WTC11 (cell line): Measurements from ENCODE around the gene DNAAF1. TPM values are rescaled to one million over a fixed set of nuclear protein-coding genes. Genes with fewer than 3 reads are reported as not detected.

Experiments
- ATAC-seq: fragments of 200-7000 bp; cut with Tn5 transposase; 2 replicates; pipeline ENCODE4 v1.10.0; 2021; ENCODE audit warnings: mild to moderate bottlenecking, moderate library complexity
- CTCF ChIA-PET: fragments of 300-600 bp; sonication (Branson Sonifier 250); formaldehyde crosslinking; loops from one replicate; lab custom pipeline; 2021; ENCODE audit warnings: antibody characterized with exemption; lab: Charles Lee
- POLR2A ChIA-PET: fragments of 350-600 bp; sonication (Branson Sonifier 250); formaldehyde crosslinking; loops from one replicate; lab custom pipeline; 2021; ENCODE audit warnings: antibody characterized with exemption; lab: Charles Lee
- DNase-seq: peaks from one replicate; pipeline ENCODE4 v3.0.0; 2021; ENCODE audit warnings: low spot score
- H3K27ac Mint-ChIP-seq: 2 replicates; pipeline ENCODE4 v1.8.0; 2021; ENCODE audit warnings: mixed read lengths
- H3K27me3 Mint-ChIP-seq: 2 replicates; pipeline ENCODE4 v1.8.0; 2021; ENCODE audit warnings: low read depth, mild to moderate bottlenecking, moderate library complexity, mixed read lengths
- H3K36me3 Mint-ChIP-seq: 2 replicates; pipeline ENCODE4 v1.8.0; 2021; ENCODE audit warnings: mixed read lengths
- H3K4me1 Mint-ChIP-seq: 2 replicates; pipeline ENCODE4 v1.8.0; 2022; ENCODE audit warnings: mixed read lengths
- H3K4me3 Mint-ChIP-seq: 2 replicates; pipeline ENCODE4 v1.8.0; 2021; ENCODE audit warnings: mild to moderate bottlenecking, moderate library complexity, mixed read lengths
- H3K9me3 Mint-ChIP-seq: 2 replicates; pipeline ENCODE4 v1.8.0; 2021; ENCODE audit warnings: mixed read lengths
- CREB1 ChIP-seq: sonication (generic); formaldehyde crosslinking; IDR thresholded peaks from 2 replicates; pipeline ENCODE4 v1.8.0; 2023; ENCODE audit warnings: mild to moderate bottlenecking, missing genetic modification reagents
- ESRRA ChIP-seq: sonication (generic); formaldehyde crosslinking; IDR thresholded peaks from 2 replicates; pipeline ENCODE4 v1.8.1; 2022; ENCODE audit warnings: mild to moderate bottlenecking, missing genetic modification reagents, borderline replicate concordance
- FOXK1 ChIP-seq: sonication (generic); formaldehyde crosslinking; IDR thresholded peaks from 2 replicates; pipeline ENCODE4 v1.8.0; 2022; ENCODE audit warnings: mild to moderate bottlenecking, moderate library complexity, missing genetic modification reagents
- KAT7 ChIP-seq: sonication (generic); formaldehyde crosslinking; IDR thresholded peaks from 2 replicates; pipeline ENCODE4 v1.8.1; 2023; ENCODE audit warnings: missing genetic modification reagents, mild to moderate bottlenecking, borderline replicate concordance
- NR1H2 ChIP-seq: sonication (generic); formaldehyde crosslinking; IDR thresholded peaks from 2 replicates; pipeline ENCODE4 v1.9.0; 2021; ENCODE audit warnings: mild to moderate bottlenecking, moderate library complexity, missing genetic modification reagents
- NR2C2 ChIP-seq: sonication (generic); formaldehyde crosslinking; IDR thresholded peaks from 2 replicates; pipeline ENCODE4 v1.8.0; 2022; ENCODE audit warnings: mild to moderate bottlenecking, missing genetic modification reagents
- OVOL2 ChIP-seq: fragments of 250-450 bp; sonication (Bioruptor Pico); IDR thresholded peaks from 2 replicates; pipeline ENCODE4 v1.9.0; 2021; ENCODE audit warnings: mild to moderate bottlenecking, borderline replicate concordance
- PRRX2 ChIP-seq: fragments of 250-450 bp; sonication (Bioruptor Pico); IDR thresholded peaks from 2 replicates; pipeline ENCODE4 v1.8.0; 2021; ENCODE audit warnings: mild to moderate bottlenecking
- SOX15 ChIP-seq: fragments of 250-450 bp; sonication (Bioruptor Pico); IDR thresholded peaks from 2 replicates; pipeline ENCODE4 v1.9.0; 2021; ENCODE audit warnings: mild to moderate bottlenecking
- SP1 ChIP-seq: sonication (generic); formaldehyde crosslinking; conservative IDR thresholded peaks from 2 replicates; pipeline ENCODE4 v1.8.1; 2022; ENCODE audit warnings: missing genetic modification reagents
- TCF7 ChIP-seq: sonication (generic); formaldehyde crosslinking; IDR thresholded peaks from 2 replicates; pipeline ENCODE4 v1.8.0; 2022; ENCODE audit warnings: mild to moderate bottlenecking, low read depth, missing genetic modification reagents, moderate library complexity
- ZNF121 ChIP-seq: sonication (generic); formaldehyde crosslinking; IDR thresholded peaks from 2 replicates; pipeline ENCODE4 v1.8.0; 2023; ENCODE audit warnings: missing genetic modification reagents
- ZNF138 ChIP-seq: sonication (generic); formaldehyde crosslinking; conservative IDR thresholded peaks from 2 replicates; pipeline ENCODE4 v1.8.1; 2022; ENCODE audit warnings: mild to moderate bottlenecking, moderate library complexity, missing genetic modification reagents
- ZNF219 ChIP-seq: sonication (generic); formaldehyde crosslinking; IDR thresholded peaks from 2 replicates; pipeline ENCODE4 v1.8.0; 2023; ENCODE audit warnings: missing genetic modification reagents, mild to moderate bottlenecking, borderline replicate concordance
- ZNF232 ChIP-seq: sonication (generic); formaldehyde crosslinking; IDR thresholded peaks from 2 replicates; pipeline ENCODE4 v1.8.0; 2022; ENCODE audit warnings: mild to moderate bottlenecking, missing genetic modification reagents
- total RNA-seq: library from RNA; stranded (reverse); gene quantifications from 3 replicates; pipeline ENCODE4 v1.2.3, GENCODE V29; 2021
- TF ChIP-seq, protein P1 (sequence below): sonication (generic); formaldehyde crosslinking; IDR thresholded peaks from 2 replicates; pipeline ENCODE4 v1.8.0; 2022; ENCODE audit warnings: mild to moderate bottlenecking, missing genetic modification reagents
- TF ChIP-seq, protein P2 (sequence below): sonication (generic); formaldehyde crosslinking; IDR thresholded peaks from 2 replicates; pipeline ENCODE4 v1.8.1; 2023; ENCODE audit warnings: mild to moderate bottlenecking, missing genetic modification reagents, moderate library complexity
- TF ChIP-seq, protein P3 (sequence below): sonication (generic); formaldehyde crosslinking; IDR thresholded peaks from 2 replicates; pipeline ENCODE4 v1.8.1; 2023; ENCODE audit warnings: mild to moderate bottlenecking, missing genetic modification reagents
- TF ChIP-seq, protein P4 (sequence below): sonication (generic); formaldehyde crosslinking; IDR thresholded peaks from 2 replicates; pipeline ENCODE4 v1.8.1; 2022; ENCODE audit warnings: missing genetic modification reagents, borderline replicate concordance
- TF ChIP-seq, protein P5 (sequence below): fragments of 250-450 bp; sonication (Bioruptor Pico); conservative IDR thresholded peaks from 2 replicates; pipeline ENCODE4 v1.9.0; 2021; ENCODE audit warnings: mild to moderate bottlenecking
- TF ChIP-seq, protein P6 (sequence below): fragments of 250-450 bp; sonication (Bioruptor Pico); IDR thresholded peaks from 2 replicates; pipeline ENCODE4 v1.9.0; 2021; ENCODE audit warnings: moderate library complexity, mild to moderate bottlenecking, inconsistent platforms, borderline replicate concordance
- TF ChIP-seq, protein P7 (sequence below): sonication (generic); formaldehyde crosslinking; IDR thresholded peaks from 2 replicates; pipeline ENCODE4 v1.8.1; 2023; ENCODE audit warnings: mild to moderate bottlenecking, missing genetic modification reagents

Gene DNAAF1
- total RNA-seq, 1 experiment from 2014 or later = 0.20 TPM

DNA sequence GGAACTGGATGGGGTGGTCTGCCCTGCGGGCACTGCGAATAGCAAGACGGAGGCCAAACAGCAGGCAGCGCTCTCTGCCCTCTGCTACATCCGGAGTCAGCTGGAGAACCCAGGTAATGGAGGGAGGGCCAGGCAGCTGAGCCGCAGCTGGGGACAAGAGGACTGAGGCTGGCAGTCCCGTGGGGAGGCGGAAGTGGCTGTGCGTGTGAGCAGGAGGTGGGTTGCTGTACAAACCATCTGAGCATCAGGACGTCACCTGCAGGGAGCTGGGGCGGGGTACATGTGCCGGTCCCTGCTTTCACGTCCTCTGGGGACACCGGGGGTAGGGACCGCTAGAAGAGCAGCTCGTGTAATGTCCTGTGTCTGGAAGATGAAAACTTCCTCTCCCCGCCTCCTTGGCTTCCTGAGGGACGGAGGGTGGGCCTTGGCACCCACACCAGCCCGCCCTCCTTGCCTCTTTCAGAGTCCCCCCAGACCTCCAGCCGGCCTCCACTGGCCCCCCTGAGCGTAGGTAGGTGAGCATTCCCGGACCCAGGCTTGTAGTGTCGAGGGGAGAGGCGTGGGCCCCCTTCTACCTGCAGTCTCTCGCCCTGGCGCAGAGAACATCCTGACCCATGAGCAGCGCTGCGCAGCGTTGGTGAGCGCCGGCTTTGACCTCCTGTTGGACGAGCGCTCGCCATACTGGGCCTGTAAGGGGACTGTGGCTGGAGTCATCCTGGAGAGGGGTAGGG lies 49.5 kb downstream of the DNAAF1 start (continued):
- TF ChIP-seq, protein P1, sequence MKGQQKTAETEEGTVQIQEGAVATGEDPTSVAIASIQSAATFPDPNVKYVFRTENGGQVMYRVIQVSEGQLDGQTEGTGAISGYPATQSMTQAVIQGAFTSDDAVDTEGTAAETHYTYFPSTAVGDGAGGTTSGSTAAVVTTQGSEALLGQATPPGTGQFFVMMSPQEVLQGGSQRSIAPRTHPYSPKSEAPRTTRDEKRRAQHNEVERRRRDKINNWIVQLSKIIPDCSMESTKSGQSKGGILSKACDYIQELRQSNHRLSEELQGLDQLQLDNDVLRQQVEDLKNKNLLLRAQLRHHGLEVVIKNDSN (CRISPR knock-in tag) = no peak
- TF ChIP-seq, protein P2, sequence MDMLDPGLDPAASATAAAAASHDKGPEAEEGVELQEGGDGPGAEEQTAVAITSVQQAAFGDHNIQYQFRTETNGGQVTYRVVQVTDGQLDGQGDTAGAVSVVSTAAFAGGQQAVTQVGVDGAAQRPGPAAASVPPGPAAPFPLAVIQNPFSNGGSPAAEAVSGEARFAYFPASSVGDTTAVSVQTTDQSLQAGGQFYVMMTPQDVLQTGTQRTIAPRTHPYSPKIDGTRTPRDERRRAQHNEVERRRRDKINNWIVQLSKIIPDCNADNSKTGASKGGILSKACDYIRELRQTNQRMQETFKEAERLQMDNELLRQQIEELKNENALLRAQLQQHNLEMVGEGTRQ = no peak
- TF ChIP-seq FOXK1 (CRISPR knock-in tag) (no peak), ESRRA (no peak), KAT7 (CRISPR knock-in tag) (no peak), NR2C2 (CRISPR knock-in tag) (no peak), CREB1 (CRISPR knock-in tag) (no peak)
- TF ChIP-seq, all 79 proteins: peak for 0

DNA sequence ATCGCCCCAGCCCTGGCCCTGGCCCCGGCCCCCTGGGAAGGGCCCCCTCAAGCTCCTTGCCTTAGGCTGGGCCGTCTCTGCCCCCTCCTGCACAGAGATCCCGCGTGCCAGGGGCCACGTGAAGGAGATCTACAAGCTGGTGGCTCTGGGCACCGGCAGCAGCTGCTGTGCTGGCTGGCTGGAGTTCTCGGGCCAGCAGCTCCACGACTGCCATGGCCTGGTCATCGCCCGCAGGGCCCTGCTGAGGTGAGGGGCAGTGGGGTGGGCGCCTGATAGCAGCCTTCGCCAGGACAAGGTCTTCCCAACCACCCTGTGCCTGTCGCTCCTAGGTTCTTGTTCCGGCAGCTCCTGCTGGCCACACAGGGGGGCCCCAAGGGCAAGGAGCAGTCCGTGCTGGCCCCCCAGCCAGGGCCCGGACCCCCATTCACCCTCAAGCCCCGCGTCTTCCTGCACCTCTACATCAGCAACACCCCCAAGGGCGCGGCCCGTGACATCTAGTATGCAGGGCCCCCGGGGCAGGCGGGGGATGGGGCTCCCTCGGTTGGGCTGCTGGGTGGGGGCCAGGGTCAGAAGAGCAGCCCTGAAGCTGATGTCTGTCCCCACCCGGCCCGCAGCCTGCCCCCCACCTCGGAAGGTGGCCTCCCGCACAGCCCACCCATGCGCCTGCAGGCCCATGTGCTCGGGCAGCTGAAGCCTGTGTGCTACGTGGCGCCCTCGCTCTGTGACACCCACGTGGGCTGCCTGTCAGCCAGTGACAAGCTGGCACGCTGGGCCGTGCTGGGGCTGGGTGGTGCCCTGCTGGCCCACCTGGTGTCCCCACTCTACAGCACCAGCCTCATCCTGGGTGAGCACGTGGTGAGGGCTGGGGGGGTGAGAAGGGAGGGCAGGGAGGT lies 50.3 kb downstream of the DNAAF1 start:
- no peak overlapping the region for H3K27ac Mint-ChIP-seq
- no peak overlapping the region for H3K4me3 Mint-ChIP-seq
- 0 out of 2 replicates have a peak, but pooled peaks cover 3% of the 10 kb centered on the region for H3K4me1 Mint-ChIP-seq
- DNase-seq = no peak
- no peaks in the 10 kb centered on the region for H3K9me3 Mint-ChIP-seq
- CTCF ChIA-PET = interaction anchor here (0.8 to 2.0 kb wide), 6 partner anchors 8 to 113 kb away, joined by 3 to 10 read pairs (median 4); partner anchors contain the start of gene TAF1C
- H3K36me3 Mint-ChIP-seq = no peaks in the 10 kb centered on the region
- ATAC-seq = no peak
- H3K27me3 Mint-ChIP-seq = no peaks in the 10 kb centered on the region; the same call in 1 of the 2 replicates
- POLR2A ChIA-PET = no interaction called here
- TF ChIP-seq, protein P3, sequence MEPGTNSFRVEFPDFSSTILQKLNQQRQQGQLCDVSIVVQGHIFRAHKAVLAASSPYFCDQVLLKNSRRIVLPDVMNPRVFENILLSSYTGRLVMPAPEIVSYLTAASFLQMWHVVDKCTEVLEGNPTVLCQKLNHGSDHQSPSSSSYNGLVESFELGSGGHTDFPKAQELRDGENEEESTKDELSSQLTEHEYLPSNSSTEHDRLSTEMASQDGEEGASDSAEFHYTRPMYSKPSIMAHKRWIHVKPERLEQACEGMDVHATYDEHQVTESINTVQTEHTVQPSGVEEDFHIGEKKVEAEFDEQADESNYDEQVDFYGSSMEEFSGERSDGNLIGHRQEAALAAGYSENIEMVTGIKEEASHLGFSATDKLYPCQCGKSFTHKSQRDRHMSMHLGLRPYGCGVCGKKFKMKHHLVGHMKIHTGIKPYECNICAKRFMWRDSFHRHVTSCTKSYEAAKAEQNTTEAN = no peak
- TF ChIP-seq PRRX2 (CRISPR knock-in tag) = no peak
- TF ChIP-seq OVOL2 = no peak
- TF ChIP-seq TCF7 (CRISPR knock-in tag) = no peak
- TF ChIP-seq ZNF138 (CRISPR knock-in tag) = no peak
- no peak for TF ChIP-seq NR1H2
- no peak for TF ChIP-seq SP1 (CRISPR knock-in tag)
- TF ChIP-seq, protein P1 (CRISPR knock-in tag) = no peak
- TF ChIP-seq, protein P4, sequence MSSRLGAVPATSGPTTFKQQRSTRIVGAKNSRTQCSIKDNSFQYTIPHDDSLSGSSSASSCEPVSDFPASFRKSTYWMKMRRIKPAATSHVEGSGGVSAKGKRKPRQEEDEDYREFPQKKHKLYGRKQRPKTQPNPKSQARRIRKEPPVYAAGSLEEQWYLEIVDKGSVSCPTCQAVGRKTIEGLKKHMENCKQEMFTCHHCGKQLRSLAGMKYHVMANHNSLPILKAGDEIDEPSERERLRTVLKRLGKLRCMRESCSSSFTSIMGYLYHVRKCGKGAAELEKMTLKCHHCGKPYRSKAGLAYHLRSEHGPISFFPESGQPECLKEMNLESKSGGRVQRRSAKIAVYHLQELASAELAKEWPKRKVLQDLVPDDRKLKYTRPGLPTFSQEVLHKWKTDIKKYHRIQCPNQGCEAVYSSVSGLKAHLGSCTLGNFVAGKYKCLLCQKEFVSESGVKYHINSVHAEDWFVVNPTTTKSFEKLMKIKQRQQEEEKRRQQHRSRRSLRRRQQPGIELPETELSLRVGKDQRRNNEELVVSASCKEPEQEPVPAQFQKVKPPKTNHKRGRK (CRISPR knock-in tag) = no peak
- TF ChIP-seq, protein P5, sequence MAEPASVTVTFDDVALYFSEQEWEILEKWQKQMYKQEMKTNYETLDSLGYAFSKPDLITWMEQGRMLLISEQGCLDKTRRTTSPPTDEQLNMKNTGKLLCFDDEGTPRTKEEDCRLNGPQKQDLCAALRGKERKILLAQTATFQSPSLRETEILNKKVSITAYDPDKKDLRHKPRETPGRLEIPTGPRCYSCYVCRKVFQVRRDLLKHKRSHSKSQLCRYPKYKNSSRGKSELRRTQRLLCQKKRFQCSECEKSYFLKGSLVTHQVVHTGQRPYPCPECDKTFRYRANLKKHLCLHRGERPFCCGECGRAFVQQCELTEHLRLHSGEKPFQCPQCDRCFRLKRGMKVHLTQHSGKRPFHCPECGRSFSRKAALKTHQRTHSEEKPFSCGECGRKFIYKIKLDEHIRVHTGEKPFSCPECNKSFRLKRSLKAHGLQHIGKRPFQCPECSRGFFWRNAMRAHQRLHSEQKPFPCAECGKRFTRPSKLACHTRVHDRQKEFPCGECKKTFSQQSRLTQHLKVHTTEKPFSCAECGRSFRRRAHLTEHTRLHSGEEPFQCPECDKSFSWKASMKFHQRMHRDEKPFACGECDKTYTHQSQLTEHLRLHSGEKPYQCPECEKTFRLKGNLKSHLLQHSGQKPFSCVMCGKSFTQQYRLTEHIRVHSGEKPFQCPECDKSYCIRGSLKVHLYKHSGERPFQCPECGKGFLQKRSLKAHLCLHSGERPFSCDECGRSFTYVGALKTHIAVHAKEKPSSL (CRISPR knock-in tag) = no peak
- no peak for TF ChIP-seq ZNF232
- TF ChIP-seq, protein P6, sequence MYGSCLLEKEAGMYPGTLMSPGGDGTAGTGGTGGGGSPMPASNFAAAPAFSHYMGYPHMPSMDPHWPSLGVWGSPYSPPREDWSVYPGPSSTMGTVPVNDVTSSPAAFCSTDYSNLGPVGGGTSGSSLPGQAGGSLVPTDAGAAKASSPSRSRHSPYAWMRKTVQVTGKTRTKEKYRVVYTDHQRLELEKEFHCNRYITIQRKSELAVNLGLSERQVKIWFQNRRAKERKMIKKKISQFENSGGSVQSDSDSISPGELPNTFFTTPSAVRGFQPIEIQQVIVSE (CRISPR knock-in tag) = no peak
- no peak for TF ChIP-seq ZNF219 (CRISPR knock-in tag)
- TF ChIP-seq ZNF121 (CRISPR knock-in tag) = no peak
- TF ChIP-seq SOX15 (CRISPR knock-in tag) = no peak
- TF ChIP-seq ESRRA = no peak
- TF ChIP-seq, protein P7, sequence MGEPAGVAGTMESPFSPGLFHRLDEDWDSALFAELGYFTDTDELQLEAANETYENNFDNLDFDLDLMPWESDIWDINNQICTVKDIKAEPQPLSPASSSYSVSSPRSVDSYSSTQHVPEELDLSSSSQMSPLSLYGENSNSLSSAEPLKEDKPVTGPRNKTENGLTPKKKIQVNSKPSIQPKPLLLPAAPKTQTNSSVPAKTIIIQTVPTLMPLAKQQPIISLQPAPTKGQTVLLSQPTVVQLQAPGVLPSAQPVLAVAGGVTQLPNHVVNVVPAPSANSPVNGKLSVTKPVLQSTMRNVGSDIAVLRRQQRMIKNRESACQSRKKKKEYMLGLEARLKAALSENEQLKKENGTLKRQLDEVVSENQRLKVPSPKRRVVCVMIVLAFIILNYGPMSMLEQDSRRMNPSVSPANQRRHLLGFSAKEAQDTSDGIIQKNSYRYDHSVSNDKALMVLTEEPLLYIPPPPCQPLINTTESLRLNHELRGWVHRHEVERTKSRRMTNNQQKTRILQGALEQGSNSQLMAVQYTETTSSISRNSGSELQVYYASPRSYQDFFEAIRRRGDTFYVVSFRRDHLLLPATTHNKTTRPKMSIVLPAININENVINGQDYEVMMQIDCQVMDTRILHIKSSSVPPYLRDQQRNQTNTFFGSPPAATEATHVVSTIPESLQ (CRISPR knock-in tag) = no peak
